Right renal cortex interstitium (tissue), 3 donors: Measurements from ENCODE around the gene SH3RF3. TPM values are rescaled to one million over a fixed set of nuclear protein-coding genes. Genes with fewer than 3 reads are reported as not detected.

Experiments
- DNase-seq, 3 donors: peaks; one replicate each; pipeline ENCODE4 v3.0.0-alpha.2; 2013; ENCODE audit warnings: low read depth in 3 of 3, low spot score in 2 of 3
- polyA plus RNA-seq, 3 donors: library from polyadenylated mRNA; unstranded; fragments of 120-200 nt; gene quantifications; one replicate each; pipeline ENCODE4 v1.2.1, GENCODE V29; 2013; ENCODE audit not compliant: insufficient read length in 3 of 3

The SH3RF3 gene
- polyA plus RNA-seq, 3 donors = 4.3 to 4.5 (median 4.3) TPM

DNA sequence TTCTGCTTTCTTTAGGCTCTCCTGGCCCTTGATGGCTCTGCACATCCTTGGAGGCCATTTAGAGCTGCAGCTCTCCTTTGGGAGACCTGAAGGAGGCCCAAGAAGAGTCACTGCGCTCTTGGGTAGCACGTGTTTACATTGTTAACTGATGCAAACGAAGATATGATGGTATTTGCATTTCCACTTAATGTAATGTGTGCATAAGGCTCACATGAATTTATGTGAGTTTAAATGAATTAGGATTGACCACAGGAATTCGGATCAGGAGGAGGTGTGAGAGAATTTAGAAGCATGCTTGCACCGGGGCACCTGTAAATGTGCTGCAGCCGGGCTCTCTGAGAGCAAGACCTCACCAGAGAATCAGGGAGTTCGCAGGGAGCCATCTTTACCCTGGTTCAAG is 7.5 kb downstream of the SH3RF3 start:
- no peak for DNase-seq

DNA sequence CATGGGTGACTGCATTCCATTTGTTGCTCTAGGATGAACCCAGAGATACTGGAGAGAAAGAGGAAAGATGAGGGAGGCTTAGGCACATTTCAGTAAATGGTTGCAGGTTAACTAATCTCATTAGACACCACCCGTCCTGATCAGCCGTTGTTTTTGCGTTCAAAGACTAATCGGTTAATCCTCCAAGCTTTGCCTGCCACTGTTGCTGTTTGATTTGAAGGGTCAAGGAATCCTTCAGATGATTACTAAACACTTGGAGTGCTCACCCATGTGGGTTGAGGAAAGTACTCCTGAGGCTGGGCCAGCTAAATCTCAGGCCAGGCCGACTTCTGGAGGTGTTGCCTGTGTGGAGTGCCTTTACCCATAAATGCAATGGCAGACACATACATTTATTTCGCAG is 8.6 kb downstream of the SH3RF3 start:
- no peak for DNase-seq

DNA sequence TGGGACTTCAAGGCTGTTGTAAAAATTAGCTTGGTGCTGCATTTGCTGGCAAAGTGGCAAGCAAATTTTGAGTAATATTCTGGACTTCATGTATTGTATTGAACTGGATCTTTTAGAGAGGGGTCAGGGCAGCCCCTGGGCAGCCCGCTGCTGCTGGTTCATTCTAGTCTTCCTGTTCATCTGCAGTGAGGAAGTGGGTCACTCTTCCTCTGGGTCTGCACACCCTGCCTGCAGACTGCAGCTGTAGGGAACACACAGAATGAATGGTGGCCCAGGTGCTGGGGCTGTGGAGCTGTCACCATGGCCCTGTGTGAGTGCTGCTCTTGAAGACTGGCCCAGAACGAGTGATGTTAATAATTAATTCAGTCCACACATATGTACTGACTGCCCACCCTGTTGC is 9.4 kb downstream of the SH3RF3 start:
- DNase-seq = no peak

DNA sequence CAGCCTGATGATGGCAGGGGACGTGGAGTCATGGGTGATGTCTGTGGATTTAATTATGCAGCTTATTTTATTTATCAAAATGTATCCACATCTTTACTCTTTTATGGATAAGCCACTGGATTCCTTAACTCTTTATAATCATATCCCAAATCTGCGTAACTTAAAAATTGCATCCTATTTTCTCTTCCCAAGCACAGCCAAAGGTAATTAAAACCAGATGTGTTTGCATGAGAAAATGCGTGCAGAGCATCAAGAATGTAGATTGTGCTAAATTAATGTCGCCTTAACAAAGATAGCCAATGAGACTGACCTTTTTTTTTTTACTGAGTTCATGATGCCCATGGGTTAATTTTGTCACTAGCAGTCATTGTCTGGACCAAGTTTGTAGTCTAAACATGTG is 10.0 kb downstream of the SH3RF3 start:
- no peak for DNase-seq

DNA sequence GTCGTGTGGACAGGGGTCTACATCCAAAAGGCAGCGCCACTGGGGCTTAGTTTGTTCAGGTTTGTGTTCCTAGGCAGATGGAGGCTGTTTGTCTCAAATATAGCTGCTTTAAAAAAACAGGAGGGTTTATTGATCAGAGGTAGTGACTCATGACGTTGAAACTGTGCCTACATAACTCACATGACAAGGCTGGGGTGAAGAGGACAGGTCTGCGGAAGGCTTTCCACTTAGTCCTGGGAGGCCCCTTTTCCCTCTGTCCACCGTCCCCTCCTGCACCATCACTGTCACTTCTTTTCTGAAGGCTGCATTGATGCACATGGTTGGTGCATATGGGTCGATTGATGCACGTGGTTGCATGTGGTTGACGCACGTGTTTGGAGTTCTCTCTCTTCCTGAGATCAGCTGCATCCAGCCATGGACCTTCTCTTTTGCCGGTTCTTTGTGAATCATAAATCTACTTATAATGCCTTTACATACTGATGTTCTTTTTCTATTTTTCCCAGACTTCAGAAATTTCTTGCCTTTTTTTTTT is 10.9 kb downstream of the SH3RF3 start:
- DNase-seq = no peak

DNA sequence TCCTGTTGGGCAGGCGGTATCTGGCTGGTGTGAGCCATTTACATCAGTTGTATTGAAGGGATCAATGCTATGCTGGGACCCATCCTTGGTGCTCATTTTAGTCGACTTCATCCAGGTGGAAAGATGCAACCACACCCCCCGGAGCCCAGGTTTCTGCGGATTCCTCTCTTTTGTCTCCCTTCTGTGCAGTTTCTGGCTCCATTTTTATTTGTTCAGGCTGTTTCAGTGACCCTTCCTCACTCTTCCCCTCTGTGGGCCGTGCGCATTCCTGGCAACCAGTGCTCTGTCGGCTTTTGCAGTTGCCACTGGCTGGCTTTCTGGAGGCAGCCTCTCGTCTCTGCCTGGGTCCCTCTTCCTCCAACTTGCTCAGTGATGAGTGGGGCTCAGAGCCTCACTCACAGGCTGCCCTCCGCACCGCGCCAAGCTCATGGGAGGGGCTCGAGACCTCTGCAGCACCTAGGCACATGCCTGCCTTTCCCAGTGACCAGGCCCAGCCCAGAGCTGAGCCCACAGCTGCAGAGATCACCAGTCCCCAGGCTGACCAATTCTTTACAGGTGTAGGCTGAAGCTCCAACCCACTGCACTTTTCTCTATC is 12.1 kb downstream of the SH3RF3 start:
- DNase-seq = no peak

DNA sequence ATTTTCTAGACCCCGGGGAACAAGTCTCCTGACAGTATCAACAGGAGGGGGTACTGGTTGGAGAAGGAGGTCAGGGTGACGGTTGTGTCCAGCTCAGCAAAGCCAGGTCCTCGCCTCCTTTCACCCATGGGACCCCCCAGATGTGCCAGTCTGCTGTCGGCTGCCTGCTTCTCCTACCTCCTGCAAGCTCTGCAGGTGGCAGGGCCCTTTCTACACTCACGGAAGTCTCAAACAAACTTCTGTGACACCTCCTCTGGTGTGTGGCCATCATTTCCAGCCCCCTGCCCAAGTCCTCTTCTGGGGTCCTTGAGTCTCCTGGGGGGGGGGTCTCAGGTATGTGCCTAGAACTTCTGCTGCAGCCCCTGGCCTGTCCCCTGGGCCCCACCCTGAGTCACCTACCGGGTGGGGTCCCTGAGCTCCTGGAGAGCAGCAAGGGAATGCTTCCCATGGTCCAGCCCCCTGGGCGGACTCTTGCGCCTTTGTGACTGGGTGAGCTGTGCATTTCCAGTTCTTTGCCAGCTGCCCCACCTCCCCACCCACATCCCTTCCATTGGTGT is 12.8 kb downstream of the SH3RF3 start:
- no peak for DNase-seq

DNA sequence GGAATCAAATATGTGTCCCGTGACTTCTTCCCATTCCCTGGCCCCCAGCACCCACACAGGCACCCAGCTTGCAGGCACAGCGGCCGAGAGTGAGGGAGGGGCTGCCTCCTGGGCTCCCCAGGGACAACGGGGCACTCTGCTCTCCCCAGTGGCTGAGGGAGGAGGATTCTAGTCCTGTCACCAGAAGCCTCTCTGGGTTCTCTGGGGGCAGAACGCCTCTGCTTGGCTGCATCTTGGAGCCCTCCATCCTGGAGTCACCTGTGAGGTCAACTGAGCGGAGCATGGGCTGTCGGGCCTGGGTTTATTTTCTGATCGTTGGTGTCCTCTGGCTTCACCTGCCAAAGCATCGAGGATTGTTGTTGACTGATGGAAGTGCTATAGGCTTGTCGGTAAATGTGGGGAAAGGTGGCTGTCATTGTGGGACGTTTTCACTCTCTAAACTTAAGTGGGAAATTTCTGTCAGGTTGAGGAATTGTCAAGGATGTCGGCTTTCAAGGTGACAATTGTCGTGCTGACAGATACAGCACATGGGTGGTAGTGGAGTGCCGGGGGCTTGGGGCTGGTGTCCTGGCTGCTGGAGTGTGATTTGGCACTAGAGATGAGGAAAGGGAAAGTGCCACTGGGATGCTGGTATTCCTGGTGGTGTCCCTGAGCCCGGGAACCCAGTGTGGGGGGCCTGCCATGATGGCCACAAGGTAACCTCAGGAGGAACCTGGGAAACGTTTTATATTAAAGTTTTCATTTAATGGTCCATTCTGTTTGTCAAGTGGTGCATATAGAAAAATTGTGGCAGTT is 13.6 kb downstream of the SH3RF3 start:
- no peak for DNase-seq

DNA sequence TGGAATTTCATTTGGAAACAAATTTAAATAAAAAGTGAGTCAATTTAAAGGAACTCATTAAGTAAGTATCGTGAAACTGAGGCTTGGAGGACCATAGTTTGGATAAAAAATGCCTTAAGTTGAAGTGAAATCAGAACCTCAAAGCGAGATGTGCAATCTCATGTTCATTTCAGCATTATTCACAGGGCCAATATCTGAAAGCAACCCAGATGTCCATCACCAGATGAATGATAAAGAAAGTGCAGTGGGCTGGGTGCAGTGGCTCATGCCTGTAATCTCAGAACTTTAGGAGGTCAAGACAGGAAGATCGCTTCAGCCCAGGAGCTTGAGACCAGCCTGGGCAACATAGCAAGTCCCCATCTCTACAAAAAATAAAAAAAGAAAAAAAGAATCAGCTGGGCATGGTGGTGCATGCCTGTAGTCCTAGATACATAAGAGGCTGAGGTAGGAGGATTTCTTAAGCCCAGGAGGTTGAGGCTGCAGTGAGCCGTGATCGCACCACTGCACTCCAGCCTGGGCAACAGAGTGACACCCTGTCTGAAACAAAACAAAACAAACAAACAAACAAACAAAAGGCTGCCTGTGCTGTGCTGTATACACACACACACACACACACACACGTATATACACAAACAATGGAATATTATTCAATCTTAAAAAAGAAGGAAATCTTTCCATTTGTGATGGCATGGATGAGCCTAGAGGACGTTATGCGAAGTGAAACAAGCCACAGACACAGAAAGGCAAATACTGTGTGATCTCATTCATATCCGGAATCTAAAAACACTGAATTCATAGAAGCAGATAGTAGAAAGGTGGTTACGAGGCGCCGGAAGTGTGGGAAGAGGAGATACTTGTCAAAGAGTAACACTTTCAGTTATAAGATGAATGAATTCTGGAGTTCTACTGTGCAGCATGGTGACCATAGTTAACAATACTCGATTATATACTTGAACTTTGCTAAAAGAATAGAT is 14.5 kb downstream of the SH3RF3 start:
- no peak for DNase-seq

DNA sequence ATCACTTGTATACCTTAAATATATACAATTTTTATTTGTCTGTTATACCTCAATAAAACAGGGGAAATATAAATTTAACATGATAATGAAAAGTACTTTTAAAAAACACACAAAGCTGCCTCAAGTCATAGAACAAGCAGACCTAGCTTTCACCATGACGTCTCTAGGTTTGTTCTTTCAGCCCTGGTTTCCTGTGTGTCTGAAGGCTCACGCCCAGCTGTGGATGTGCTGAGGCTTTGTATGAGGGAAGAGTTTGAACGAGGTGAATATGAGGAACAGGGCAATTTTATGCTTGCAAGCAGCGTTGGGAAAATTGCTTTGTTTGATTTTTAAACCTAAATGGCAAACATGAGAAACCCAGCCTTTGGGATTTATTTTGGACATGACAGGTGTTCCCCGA is 15.3 kb downstream of the SH3RF3 start:
- DNase-seq = no peak

DNA sequence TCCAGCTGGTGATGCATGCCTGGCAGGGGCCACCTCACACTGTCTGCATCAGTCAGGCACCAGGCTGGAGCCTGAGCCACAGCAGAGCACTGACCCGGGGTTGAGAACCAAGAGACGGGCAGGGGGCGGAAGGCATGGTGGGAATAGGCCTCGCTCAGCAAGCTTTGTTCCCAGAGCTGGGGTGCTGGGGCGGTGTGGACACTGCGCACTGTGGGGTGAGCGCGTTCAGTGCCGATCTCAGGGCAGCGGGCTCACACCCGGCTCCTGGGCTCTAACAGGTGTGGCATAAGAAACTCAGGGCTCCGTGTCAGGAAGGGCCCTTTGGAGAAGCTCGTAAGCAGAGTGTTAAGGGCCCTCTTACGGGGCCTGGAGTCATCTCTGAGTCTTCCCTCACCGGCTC is 15.7 kb downstream of the SH3RF3 start:
- DNase-seq = no peak

DNA sequence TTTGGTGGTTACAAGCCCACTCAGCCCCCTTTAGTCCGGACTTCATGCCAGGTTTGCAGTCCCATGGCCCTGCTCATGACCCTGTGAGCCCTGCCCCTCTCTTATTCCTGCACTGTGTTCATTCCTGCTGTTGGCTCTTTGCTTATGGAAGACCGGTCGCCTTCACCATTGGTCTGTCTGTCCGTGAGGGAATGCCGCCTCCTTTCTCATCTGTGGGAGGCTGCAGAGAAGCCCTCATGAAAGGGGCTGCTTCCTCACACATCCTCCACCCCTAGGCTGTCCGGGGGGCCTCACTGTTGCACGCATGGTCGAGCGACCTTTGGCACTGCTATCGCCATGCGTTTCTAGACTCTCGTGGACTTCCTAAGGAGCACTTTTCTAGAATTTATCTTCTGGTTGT is 16.3 kb downstream of the SH3RF3 start:
- DNase-seq = no peak

DNA sequence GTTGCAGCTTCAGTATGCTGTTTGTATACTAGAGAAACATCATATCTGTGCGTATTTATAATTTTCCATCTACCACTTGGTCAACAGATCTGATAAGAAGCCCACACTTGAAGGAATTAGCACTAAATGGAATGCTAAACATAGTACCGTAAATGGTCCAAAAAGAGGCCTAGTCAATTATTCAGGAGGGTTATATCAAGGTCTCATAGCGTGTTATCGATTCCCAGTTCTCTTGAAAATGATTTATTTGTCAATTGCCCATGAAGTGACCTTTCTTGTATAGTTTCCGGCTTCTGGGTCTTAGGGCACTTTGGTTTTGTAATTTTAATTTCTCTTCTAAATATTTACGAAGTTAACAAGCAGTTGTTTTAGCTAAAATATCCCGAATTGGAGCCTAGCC is 18.4 kb downstream of the SH3RF3 start:
- no peak for DNase-seq

DNA sequence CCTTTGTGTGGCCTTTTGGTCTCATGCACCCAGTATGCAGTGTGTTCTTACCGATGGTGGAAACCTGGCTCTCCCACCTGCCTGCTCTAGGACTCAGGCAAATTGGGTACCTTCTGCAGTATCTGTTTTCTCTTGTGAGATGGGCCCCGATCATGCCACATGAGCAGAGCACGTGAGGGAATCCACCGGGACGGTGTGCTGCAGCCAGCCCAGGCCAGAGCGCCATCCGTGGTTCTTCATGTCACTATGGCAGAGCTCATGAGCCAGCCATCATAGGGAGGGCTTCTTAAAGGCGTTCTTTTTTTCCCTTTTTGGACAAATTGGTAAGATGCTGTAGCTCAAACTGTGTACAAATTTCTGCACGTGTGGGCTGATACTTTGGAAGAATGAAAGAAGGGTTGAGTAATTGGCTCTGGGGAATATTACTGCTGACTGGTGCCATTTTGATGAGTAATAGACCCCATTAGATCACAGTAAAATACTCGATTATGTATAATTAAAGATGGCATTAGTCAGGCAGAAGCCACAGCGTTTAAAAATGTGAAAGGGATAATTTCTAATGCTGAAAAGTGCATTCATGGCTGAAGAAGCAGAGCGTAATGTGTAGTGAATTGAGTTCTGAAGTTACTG is 19.2 kb downstream of the SH3RF3 start:
- DNase-seq = no peak

DNA sequence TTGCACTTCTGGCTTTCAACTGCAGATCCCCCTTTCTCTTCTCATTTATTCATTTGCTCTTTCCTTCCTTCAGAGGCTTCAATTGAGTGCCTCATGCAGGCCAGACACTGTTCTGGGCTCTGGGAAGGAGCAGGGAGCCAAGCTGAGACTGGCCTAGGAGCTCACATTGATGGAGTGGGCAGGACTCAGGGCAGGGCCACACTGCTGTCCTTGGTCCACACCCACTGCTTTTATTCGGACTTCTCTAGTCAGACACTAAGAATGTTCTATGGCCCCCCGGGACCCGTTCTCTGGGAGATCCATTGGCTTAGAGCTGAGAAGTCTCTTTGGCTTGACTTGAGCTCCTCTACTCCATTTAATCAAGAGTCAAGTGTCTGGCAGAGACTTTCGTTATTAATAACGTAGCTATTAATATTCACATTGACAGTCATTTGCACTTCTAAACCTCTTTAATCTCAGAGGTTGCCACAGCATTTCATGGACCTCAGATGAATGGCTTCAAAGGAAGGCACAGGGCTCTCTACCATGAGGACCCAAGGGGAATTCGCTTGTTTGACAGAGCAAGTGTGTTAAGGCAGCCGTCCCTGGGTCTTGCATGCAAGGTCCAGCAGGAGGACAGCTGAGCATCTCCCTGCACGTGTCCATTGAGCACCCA is 20.1 kb downstream of the SH3RF3 start:
- no peak for DNase-seq

DNA sequence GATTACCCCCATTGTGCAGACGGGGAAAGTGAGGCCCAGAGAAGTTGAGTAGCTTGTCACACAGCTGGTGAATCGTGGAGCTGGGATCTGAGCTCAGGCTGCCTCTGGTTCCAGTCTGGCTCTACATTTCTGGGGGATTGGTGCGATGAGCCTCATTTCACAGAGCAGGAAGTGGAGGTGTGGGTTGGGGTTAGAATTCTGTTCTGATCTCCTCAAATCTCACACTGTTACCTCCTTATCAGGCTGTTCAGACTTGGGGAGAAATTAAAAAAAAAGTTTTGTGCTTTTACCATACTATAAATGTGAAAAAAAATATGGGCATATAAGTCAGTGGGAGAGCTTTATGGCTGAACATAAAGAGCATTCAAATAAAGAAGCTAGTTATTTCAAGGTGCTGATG is 21.6 kb downstream of the SH3RF3 start:
- DNase-seq = no peak

DNA sequence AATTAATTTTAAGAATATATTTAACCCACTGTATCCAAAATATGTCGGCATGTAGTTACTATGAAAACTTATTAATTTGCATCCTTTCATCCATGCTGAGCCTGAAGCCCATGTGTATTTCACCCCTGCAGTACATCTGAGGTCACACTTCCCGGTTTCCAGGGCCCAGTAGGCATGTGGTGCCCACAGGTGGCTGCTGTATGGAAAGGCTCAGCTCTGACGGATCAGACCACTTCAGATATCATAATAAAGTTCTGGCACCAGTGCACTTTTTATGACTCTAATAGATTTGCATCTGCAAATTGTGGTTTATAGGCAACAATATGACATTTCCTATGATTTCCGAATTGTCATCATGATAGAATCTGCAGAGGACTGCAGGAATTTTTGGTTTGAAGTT is 22.5 kb downstream of the SH3RF3 start:
- DNase-seq = no peak

DNA sequence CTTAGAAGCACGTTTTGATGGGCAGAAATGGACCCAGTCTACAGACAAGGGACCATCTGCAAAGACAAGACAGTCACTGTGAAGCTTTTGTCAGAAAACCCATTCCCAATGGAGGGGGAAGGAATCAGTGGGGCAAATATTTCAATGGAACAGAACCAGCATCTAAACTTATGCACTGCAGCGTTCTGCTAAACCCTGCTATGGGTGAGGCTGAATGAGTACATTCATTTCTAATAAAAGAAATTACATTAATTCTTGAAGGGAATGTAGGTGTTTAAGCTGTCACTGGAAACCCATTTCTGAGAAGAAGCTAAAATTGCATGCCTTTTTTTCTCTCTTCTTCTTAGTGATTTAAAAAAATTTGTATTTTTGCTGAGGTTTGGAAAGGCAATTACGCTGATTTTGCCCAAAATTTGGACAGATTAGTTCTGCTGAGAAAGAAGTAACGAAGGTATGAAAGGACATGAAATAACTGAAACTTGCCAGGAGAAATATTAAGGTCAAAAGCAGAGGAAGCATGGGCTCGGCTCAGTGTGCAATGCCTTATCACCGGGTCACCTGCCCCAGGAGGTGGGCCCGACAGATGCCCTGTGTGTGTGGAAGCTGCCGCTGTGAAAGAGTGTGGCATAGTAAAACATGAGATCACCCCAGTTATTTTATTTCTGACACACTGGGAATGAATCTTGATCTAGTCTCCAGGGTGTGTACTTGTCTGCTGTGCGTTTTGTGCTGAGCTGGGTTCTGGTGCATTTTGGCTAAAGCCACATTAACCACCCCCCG is 24.2 kb downstream of the SH3RF3 start:
- no peak for DNase-seq

DNA sequence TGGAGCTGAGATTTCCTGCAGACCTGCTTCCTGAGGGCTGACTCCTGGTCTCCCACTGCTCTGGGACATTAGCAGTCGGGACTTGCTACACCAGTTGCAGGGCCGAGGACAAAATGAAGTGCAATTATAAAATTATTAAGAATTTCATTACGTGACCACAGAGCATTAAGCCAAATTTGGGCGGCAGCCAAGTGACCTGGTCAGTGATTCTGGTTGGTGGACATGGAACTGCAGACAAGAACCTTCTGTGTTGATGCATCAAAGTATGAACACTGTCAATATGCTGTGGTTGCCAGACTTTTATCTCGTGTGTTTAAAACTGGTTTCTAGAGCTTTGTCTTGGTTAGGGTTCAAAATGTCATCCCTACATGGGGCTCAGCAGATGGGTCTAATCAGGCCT is 24.8 kb downstream of the SH3RF3 start:
- DNase-seq = no peak
